ENCODE results near the gene CD2AP. TPM values are rescaled to one million over a fixed set of nuclear protein-coding genes. Genes with fewer than 3 reads are reported as not detected.

The CD2AP gene
- total and polyA plus RNA-seq, 4 donors = 6.8 to 33.4 (median 22.2) TPM

DNA sequence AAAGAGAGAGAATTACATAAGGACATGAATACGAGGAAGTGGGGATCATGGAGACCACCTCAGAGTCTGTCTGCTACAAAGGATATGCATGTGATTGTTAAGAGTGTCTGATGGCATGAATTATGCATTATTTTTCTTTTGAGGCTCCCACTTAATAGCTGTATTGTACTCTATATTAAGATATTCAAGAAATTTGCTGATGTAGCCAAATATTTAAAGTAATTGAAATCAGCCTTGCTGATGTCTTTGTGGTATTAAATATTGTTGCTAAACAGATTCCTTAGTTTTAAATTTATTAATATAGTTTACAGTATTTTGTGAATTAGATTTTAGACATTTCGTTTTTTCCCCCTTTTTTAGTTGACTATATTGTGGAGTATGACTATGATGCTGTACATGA lies 25.3 kb downstream of the CD2AP start:
- no peak for ATAC-seq (ENCODE audit: low FRiP score)
- WGBS, 2 donors = 82 to 91% methylated on average over 2 of the region's 2 CpGs
- no peak overlapping the region for H3K27ac ChIP-seq (ENCODE audit: low read depth in 1 of 2, low read length in 2 of 2)

DNA sequence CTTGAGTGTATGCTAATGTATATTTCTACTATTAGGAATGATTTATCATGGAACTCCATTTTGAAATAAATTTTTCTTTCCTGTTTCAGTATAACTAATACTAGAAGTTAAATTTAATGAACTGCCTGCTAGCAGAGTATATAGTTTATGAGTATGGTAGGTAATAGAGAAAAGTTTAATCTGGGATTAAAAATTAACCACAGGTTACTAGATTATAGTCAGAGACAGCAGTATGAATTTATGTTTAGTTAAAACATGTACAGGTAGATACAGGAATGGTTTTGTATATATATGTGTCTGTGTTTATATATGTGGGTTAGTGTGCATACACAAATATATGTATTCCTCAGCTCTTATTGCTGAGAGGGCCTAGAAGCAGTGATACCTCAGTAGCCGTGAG lies 32.3 kb downstream of the CD2AP start:
- H3K9me3 ChIP-seq (ENCODE audit: control insufficient read depth, low read length) = no peaks in the 10 kb centered on the region
- ATAC-seq (ENCODE audit: low FRiP score) (no peak), DNase-seq (no peak)
- no peaks in the 10 kb centered on the region for H3K27me3 ChIP-seq (ENCODE audit: control insufficient read depth in 1 of 2, insufficient read depth in 2 of 2, low read length in 1 of 2)
- intact Hi-C loops (cut with DNase I) = no loop called here
- H3K4me1 ChIP-seq (ENCODE audit: control insufficient read depth in 1 of 2, insufficient read depth in 2 of 2, low read length in 2 of 2) = no peaks in the 10 kb centered on the region
- no peak overlapping the region for H3K4me3 ChIP-seq (ENCODE audit: low read length in 2 of 2)
- no peak overlapping the region for H3K27ac ChIP-seq (ENCODE audit: low read depth in 1 of 2, low read length in 2 of 2)
- no peaks in the 10 kb centered on the region for H3K36me3 ChIP-seq (ENCODE audit: control insufficient read depth in 1 of 2, insufficient read depth in 2 of 2, low read length in 1 of 2)
- WGBS, 2 donors = 96 to 100% methylated on average over 1 of the region's 1 CpG

More for the DNA sequence above, 25.3 kb downstream of the CD2AP start:
- DNase-seq = no peak
- H3K4me1 ChIP-seq (ENCODE audit: control insufficient read depth in 1 of 2, insufficient read depth in 2 of 2, low read length in 2 of 2) = peaks cover 0 to 4% of the 10 kb centered on the region in 2 donors
- H3K4me3 ChIP-seq (ENCODE audit: low read length in 2 of 2) = no peak overlapping the region
- H3K36me3 ChIP-seq (ENCODE audit: control insufficient read depth in 1 of 2, insufficient read depth in 2 of 2, low read length in 1 of 2) = no peaks in the 10 kb centered on the region
- intact Hi-C loops (cut with DNase I) = no loop called here
- no peaks in the 10 kb centered on the region for H3K9me3 ChIP-seq (ENCODE audit: control insufficient read depth, low read length)
- H3K27me3 ChIP-seq (ENCODE audit: control insufficient read depth in 1 of 2, insufficient read depth in 2 of 2, low read length in 1 of 2) = no peaks in the 10 kb centered on the region

DNA sequence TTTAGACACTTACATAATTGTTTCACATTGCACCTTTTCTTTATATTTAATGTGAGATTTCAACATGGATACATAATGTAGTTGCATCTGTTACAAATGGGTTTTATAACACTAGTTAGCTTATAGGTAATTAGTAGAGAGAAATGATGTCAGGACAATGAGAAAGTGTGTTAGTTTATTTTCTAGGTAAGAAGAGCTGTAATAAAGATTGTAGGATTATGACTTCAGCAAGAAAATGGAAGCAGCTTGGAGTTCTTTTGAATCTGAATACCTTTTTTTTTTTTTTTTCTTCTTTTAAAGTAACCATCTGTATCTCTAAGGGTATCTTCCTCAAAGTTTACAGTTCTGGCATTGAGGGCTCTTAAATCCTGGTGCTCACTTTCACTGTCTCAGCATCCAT lies 35.3 kb downstream of the CD2AP start:
- H3K9me3 ChIP-seq (ENCODE audit: control insufficient read depth, low read length) = no peaks in the 10 kb centered on the region
- no peaks in the 10 kb centered on the region for H3K27me3 ChIP-seq (ENCODE audit: control insufficient read depth in 1 of 2, insufficient read depth in 2 of 2, low read length in 1 of 2)
- no peak overlapping the region for H3K27ac ChIP-seq (ENCODE audit: low read depth in 1 of 2, low read length in 2 of 2)
- H3K4me1 ChIP-seq (ENCODE audit: control insufficient read depth in 1 of 2, insufficient read depth in 2 of 2, low read length in 2 of 2) = no peaks in the 10 kb centered on the region
- DNase-seq = no peak
- intact Hi-C loops (cut with DNase I) = no loop called here
- H3K36me3 ChIP-seq (ENCODE audit: control insufficient read depth in 1 of 2, insufficient read depth in 2 of 2, low read length in 1 of 2) = no peaks in the 10 kb centered on the region
- no peak overlapping the region for H3K4me3 ChIP-seq (ENCODE audit: low read length in 2 of 2)
- ATAC-seq (ENCODE audit: low FRiP score) = no peak

- Histone ChIP-seq H3K4me3 (ENCODE audit: low read length in 2 of 2) (no peak overlapping the region), H3K27ac (ENCODE audit: low read depth in 1 of 2, low read length in 2 of 2) (no peak overlapping the region), H3K9me3 (ENCODE audit: control insufficient read depth, low read length) (no peaks in the 10 kb centered on the region), H3K36me3 (ENCODE audit: control insufficient read depth in 1 of 2, insufficient read depth in 2 of 2, low read length in 1 of 2) (no peaks in the 10 kb centered on the region), H3K4me1 (ENCODE audit: control insufficient read depth in 1 of 2, insufficient read depth in 2 of 2, low read length in 2 of 2) (peaks cover 0 to 6% of the 10 kb centered on the region in 2 donors), H3K27me3 (ENCODE audit: control insufficient read depth in 1 of 2, insufficient read depth in 2 of 2, low read length in 1 of 2) (no peaks in the 10 kb centered on the region)
- WGBS, 2 donors = 93 to 98% methylated on average over 2 of the region's 2 CpGs
- no peak for ATAC-seq (ENCODE audit: low FRiP score)
- DNase-seq = no peak
- intact Hi-C loops (cut with DNase I) = no loop called here
These were observed 41.7 kb downstream of the CD2AP start for GRCh38 chr6:47519279-47519678.

- no peak for DNase-seq
- Histone ChIP-seq H3K4me3 (ENCODE audit: low read length in 2 of 2) (no peak overlapping the region), H3K4me1 (ENCODE audit: control insufficient read depth in 1 of 2, insufficient read depth in 2 of 2, low read length in 2 of 2) (peaks cover 0 to 6% of the 10 kb centered on the region in 2 donors), H3K27ac (ENCODE audit: low read depth in 1 of 2, low read length in 2 of 2) (no peak overlapping the region), H3K36me3 (ENCODE audit: control insufficient read depth in 1 of 2, insufficient read depth in 2 of 2, low read length in 1 of 2) (no peaks in the 10 kb centered on the region), H3K9me3 (ENCODE audit: control insufficient read depth, low read length) (no peaks in the 10 kb centered on the region), H3K27me3 (ENCODE audit: control insufficient read depth in 1 of 2, insufficient read depth in 2 of 2, low read length in 1 of 2) (no peaks in the 10 kb centered on the region)
- intact Hi-C loops (cut with DNase I) = no loop called here
- no peak for ATAC-seq (ENCODE audit: low FRiP score)
- WGBS, 2 donors = 79 to 82% methylated on average over 6 of the region's 6 CpGs
These were observed 42.7 kb downstream of the CD2AP start for GRCh38 chr6:47520282-47520681.

- 92 to 95% methylated on average over 6 of the region's 6 CpGs for WGBS, 2 donors
- Histone ChIP-seq H3K4me3 (ENCODE audit: low read length in 2 of 2) (no peak overlapping the region), H3K4me1 (ENCODE audit: control insufficient read depth in 1 of 2, insufficient read depth in 2 of 2, low read length in 2 of 2) (peaks cover 0 to 6% of the 10 kb centered on the region in 2 donors), H3K27ac (ENCODE audit: low read depth in 1 of 2, low read length in 2 of 2) (no peak overlapping the region), H3K9me3 (ENCODE audit: control insufficient read depth, low read length) (no peaks in the 10 kb centered on the region), H3K36me3 (ENCODE audit: control insufficient read depth in 1 of 2, insufficient read depth in 2 of 2, low read length in 1 of 2) (no peaks in the 10 kb centered on the region), H3K27me3 (ENCODE audit: control insufficient read depth in 1 of 2, insufficient read depth in 2 of 2, low read length in 1 of 2) (no peaks in the 10 kb centered on the region)
- DNase-seq = no peak
- intact Hi-C loops (cut with DNase I) = no loop called here
- no peak for ATAC-seq (ENCODE audit: low FRiP score)
These were observed 44.4 kb downstream of the CD2AP start for GRCh38 chr6:47521961-47522360.

GRCh38 chr6:47524136-47524845 lies 46.7 kb downstream of the CD2AP start:
- ATAC-seq (ENCODE audit: low FRiP score) = no peak
- WGBS, 2 donors = 54 to 66% methylated on average over 3 of the region's 3 CpGs
- intact Hi-C loops (cut with DNase I) = no loop called here

GRCh38 chr6:47525330-47526057 lies 47.9 kb downstream of the CD2AP start:
- Histone ChIP-seq H3K4me3 (ENCODE audit: low read length in 2 of 2) (no peak overlapping the region), H3K36me3 (ENCODE audit: control insufficient read depth in 1 of 2, insufficient read depth in 2 of 2, low read length in 1 of 2) (no peaks in the 10 kb centered on the region), H3K27me3 (ENCODE audit: control insufficient read depth in 1 of 2, insufficient read depth in 2 of 2, low read length in 1 of 2) (no peaks in the 10 kb centered on the region), H3K27ac (ENCODE audit: low read depth in 1 of 2, low read length in 2 of 2) (no peak overlapping the region), H3K9me3 (ENCODE audit: control insufficient read depth, low read length) (no peaks in the 10 kb centered on the region), H3K4me1 (ENCODE audit: control insufficient read depth in 1 of 2, insufficient read depth in 2 of 2, low read length in 2 of 2) (peaks cover 3 to 5% of the 10 kb centered on the region in 2 donors)
- intact Hi-C loops (cut with DNase I) = no loop called here
- ATAC-seq (ENCODE audit: low FRiP score) (no peak), DNase-seq (no peak)
- WGBS, 2 donors = 81% methylated on average over 2 of the region's 2 CpGs

More at GRCh38 chr6:47524136-47524845, 46.7 kb downstream of the CD2AP start:
- Histone ChIP-seq H3K4me3 (ENCODE audit: low read length in 2 of 2) (no peak overlapping the region), H3K27ac (ENCODE audit: low read depth in 1 of 2, low read length in 2 of 2) (no peak overlapping the region), H3K27me3 (ENCODE audit: control insufficient read depth in 1 of 2, insufficient read depth in 2 of 2, low read length in 1 of 2) (no peaks in the 10 kb centered on the region), H3K9me3 (ENCODE audit: control insufficient read depth, low read length) (no peaks in the 10 kb centered on the region), H3K4me1 (ENCODE audit: control insufficient read depth in 1 of 2, insufficient read depth in 2 of 2, low read length in 2 of 2) (peaks cover 3% of the 10 kb centered on the region in 2 donors), H3K36me3 (ENCODE audit: control insufficient read depth in 1 of 2, insufficient read depth in 2 of 2, low read length in 1 of 2) (no peaks in the 10 kb centered on the region)
- DNase-seq = no peak

DNA sequence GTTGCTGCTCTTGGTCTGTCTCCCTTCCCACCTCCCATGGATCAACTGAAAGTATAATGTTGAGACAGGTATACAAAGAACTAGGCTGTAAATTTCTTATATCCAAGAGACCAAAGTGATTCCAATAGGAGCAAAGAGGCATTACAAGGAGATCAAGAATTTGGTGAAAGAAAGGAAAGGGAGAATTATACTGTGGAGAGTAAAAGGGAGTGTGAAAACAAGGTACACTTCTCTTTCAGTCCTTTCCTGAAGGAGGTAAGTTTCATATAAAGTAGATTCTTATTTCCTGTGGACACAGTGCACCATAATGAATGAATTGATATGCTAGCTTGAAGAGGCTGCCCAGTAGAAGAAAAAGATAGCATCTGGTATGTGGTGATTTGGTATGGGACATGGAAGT lies 49.7 kb downstream of the CD2AP start:
- no peaks in the 10 kb centered on the region for H3K27me3 ChIP-seq (ENCODE audit: control insufficient read depth in 1 of 2, insufficient read depth in 2 of 2, low read length in 1 of 2)
- no peak for DNase-seq
- no peak overlapping the region for H3K27ac ChIP-seq (ENCODE audit: low read depth in 1 of 2, low read length in 2 of 2)
- intact Hi-C loops (cut with DNase I) = no loop called here
- H3K4me3 ChIP-seq (ENCODE audit: low read length in 2 of 2) = no peak overlapping the region
- no peak for ATAC-seq (ENCODE audit: low FRiP score)
- no peaks in the 10 kb centered on the region for H3K9me3 ChIP-seq (ENCODE audit: control insufficient read depth, low read length)
- peaks cover 3 to 5% of the 10 kb centered on the region in 2 donors for H3K4me1 ChIP-seq (ENCODE audit: control insufficient read depth in 1 of 2, insufficient read depth in 2 of 2, low read length in 2 of 2)
- H3K36me3 ChIP-seq (ENCODE audit: control insufficient read depth in 1 of 2, insufficient read depth in 2 of 2, low read length in 1 of 2) = no peaks in the 10 kb centered on the region

All from aorta (tissue), 5 donors.